Esophagus muscularis mucosa (tissue), 4 donors: ENCODE results near the gene NCEH1.

Experiments used
- EP300 ChIP-seq: sonication (generic); formaldehyde crosslinking; IDR thresholded peaks from one replicate; pipeline ENCODE4 v1.6.1; 2017; ENCODE audit warnings: antibody characterized with exemption
- POLR2A ChIP-seq: fragments of 450-650 bp; IDR thresholded peaks from one replicate; pipeline ENCODE4 v1.6.1; 2017; ENCODE audit warnings: antibody characterized with exemption, moderate library complexity, mild to moderate bottlenecking, low read depth
- TF ChIP-seq, protein P1 (sequence below), 3 experiments: fragments of 200-600 bp in 2 of 3; fragments of 450-650 bp in 1 of 3; sonication (generic) in 2 of 3; IDR thresholded peaks; one replicate each; pipeline ENCODE4 v1.5.1; 2017 to 2019; ENCODE audit warnings: antibody characterized with exemption in 3 of 3, mild to moderate bottlenecking in 2 of 3, moderate library complexity in 1 of 3

DNA sequence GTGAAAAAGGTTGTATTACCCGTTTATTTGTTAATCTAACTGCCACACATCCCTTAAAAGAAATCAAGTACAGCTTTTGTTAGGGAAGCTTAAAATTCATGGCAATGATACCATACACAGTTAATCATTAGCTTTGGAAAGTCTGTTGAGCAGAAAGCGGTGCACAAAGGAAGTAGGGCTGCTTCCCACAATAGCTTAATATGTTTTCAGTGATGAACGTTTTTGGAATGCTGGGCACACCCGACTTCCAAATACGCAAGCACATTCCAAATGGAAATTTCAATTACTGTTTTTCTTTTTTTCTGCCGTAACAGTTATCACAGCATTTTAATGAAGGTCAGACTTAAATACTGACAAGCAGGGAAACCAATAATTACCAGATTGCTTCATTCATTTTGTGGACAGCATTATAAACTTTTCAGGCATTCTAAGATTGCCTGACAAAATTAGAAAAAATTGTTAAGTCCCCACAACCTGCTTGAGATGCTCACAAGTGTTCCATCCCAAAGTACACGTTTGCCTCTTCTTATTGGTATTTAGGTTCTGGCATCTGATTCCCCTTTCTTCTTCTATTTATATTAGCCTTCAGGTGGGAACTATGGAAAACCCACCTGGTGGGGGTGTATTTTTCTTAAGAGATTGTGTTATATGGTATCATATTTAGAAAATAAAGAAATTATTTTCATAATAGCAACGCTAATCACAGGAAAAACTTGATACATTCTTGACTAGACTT, 38.5 kb upstream of the NCEH1 start:
- TF ChIP-seq, protein P1, sequence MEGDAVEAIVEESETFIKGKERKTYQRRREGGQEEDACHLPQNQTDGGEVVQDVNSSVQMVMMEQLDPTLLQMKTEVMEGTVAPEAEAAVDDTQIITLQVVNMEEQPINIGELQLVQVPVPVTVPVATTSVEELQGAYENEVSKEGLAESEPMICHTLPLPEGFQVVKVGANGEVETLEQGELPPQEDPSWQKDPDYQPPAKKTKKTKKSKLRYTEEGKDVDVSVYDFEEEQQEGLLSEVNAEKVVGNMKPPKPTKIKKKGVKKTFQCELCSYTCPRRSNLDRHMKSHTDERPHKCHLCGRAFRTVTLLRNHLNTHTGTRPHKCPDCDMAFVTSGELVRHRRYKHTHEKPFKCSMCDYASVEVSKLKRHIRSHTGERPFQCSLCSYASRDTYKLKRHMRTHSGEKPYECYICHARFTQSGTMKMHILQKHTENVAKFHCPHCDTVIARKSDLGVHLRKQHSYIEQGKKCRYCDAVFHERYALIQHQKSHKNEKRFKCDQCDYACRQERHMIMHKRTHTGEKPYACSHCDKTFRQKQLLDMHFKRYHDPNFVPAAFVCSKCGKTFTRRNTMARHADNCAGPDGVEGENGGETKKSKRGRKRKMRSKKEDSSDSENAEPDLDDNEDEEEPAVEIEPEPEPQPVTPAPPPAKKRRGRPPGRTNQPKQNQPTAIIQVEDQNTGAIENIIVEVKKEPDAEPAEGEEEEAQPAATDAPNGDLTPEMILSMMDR (IDR thresholded peaks at IDR 0.05) = no peak
- TF ChIP-seq EP300 (no peak), POLR2A (no peak)
